Endodermal cell (in vitro differentiated cells): ENCODE measurements around the gene EFNA5. TPM values are rescaled to one million over a fixed set of nuclear protein-coding genes. Genes with fewer than 3 reads are reported as not detected.

Source experiments
- DNase-seq: peaks from one replicate; pipeline ENCODE4 v3.0.0-alpha.2; 2017
- H3K27ac ChIP-seq: 2 replicates; pipeline ENCODE4 v1.5.1; 2013; ENCODE audit warnings: mild to moderate bottlenecking, low read depth, low read length, moderate library complexity
- H3K27me3 ChIP-seq: 2 replicates; pipeline ENCODE4 v1.6.1; 2013; ENCODE audit warnings: mild to moderate bottlenecking, low read length, moderate library complexity; ENCODE audit not compliant: insufficient read depth, control insufficient read depth, poor library complexity, severe bottlenecking
- H3K36me3 ChIP-seq: 2 replicates; pipeline ENCODE4 v1.7.0; 2013; ENCODE audit warnings: mild to moderate bottlenecking, low read length, moderate library complexity; ENCODE audit not compliant: control insufficient read depth, insufficient read depth
- H3K4me1 ChIP-seq: one replicate; pipeline ENCODE4 v1.7.0; 2013; ENCODE audit warnings: low read length; ENCODE audit not compliant: control insufficient read depth, insufficient read depth
- H3K4me3 ChIP-seq: 2 replicates; pipeline ENCODE4 v1.5.1; 2013; ENCODE audit warnings: mild to moderate bottlenecking, low read length, moderate library complexity
- H3K9ac ChIP-seq: 2 replicates; pipeline ENCODE4 v1.6.1; 2013; ENCODE audit warnings: mild to moderate bottlenecking, low read length, moderate library complexity; ENCODE audit not compliant: poor library complexity, severe bottlenecking; ENCODE audit errors: extremely low read depth
- H3K9me3 ChIP-seq: 2 replicates; pipeline ENCODE4 v1.6.1; 2013; ENCODE audit warnings: mild to moderate bottlenecking, low read length, moderate library complexity; ENCODE audit not compliant: control insufficient read depth
- H3K27ac Mint-ChIP-seq: 2 replicates; pipeline ENCODE4 v1.8.0; 2020; ENCODE audit warnings: mixed read lengths
- H3K27me3 Mint-ChIP-seq: 2 replicates; pipeline ENCODE4 v1.8.0; 2021; ENCODE audit warnings: mild to moderate bottlenecking, mixed read lengths; ENCODE audit not compliant: insufficient read depth
- H3K36me3 Mint-ChIP-seq: 2 replicates; pipeline ENCODE4 v1.8.0; 2020; ENCODE audit warnings: low read depth, mixed read lengths
- H3K4me1 Mint-ChIP-seq: 2 replicates; pipeline ENCODE4 v1.8.0; 2020; ENCODE audit warnings: mixed read lengths
- H3K4me3 Mint-ChIP-seq: 2 replicates; pipeline ENCODE4 v1.8.0; 2020; ENCODE audit warnings: mild to moderate bottlenecking, moderate library complexity, mixed read lengths
- H3K9me3 Mint-ChIP-seq: 2 replicates; pipeline ENCODE4 v1.8.0; 2020; ENCODE audit warnings: mild to moderate bottlenecking, mixed read lengths
- CTCF ChIP-seq: fragments of 200-600 bp; sonication (generic); conservative IDR thresholded peaks from 2 replicates; pipeline ENCODE4 v1.5.0; 2021; ENCODE audit warnings: antibody characterized with exemption, mild to moderate bottlenecking
- WGBS, 2 experiments: methylation state at CpG; one replicate each; pipeline versions ENCODE4 v1.1.5 to v1.1.7; 2013; ENCODE audit warnings: missing lambda C conversion rate in 2 of 2, mixed read lengths in 1 of 2; ENCODE audit not compliant: insufficient coverage in 1 of 2, insufficient read length in 1 of 2; 5-methylcytosine and 5-hydroxymethylcytosine counted together
- total RNA-seq, 2 donors: library from RNA; stranded (reverse); fragmentation: NEBNext Ultra II Directional in 1 of 2; extraction: Animal tissue kit (Norgen Biotek cat#: 25700) in 1 of 2; gene quantifications; 2 replicates in 1 of 2; 3 replicates in 1 of 2; pipeline ENCODE4 v1.2.1, GENCODE V29; 2021

The EFNA5 gene
- total RNA-seq, 2 donors from 2014 or later: 53.3 to 63.1 TPM

GRCh38 chr5:107369622-107370021 is 301.1 kb downstream of the EFNA5 start:
- H3K36me3 ChIP-seq: no peaks in the 10 kb centered on the region
- H3K9ac ChIP-seq: no peak overlapping the region
- no peak overlapping the region for H3K27ac Mint-ChIP-seq
- H3K4me1 Mint-ChIP-seq: peaks cover 54% of the 10 kb centered on the region
- 92% methylated on average over 1 of the region's 1 CpG; no CpG with 5 or more reads in 1 of the 2 experiments for WGBS, 2 experiments
- no peaks in the 10 kb centered on the region for H3K27me3 Mint-ChIP-seq
- H3K36me3 Mint-ChIP-seq: no peaks in the 10 kb centered on the region
- H3K9me3 Mint-ChIP-seq: no peaks in the 10 kb centered on the region
- H3K4me3 ChIP-seq: no peak overlapping the region
- no peak for DNase-seq
- no peaks in the 10 kb centered on the region for H3K27me3 ChIP-seq
- no peak for TF ChIP-seq CTCF
- no peaks in the 10 kb centered on the region for H3K9me3 ChIP-seq
- no peak overlapping the region for H3K27ac ChIP-seq
- H3K4me1 ChIP-seq: peaks cover 14% of the 10 kb centered on the region
- no peak overlapping the region for H3K4me3 Mint-ChIP-seq

GRCh38 chr5:107368615-107369014 is 302.1 kb downstream of the EFNA5 start:
- no peak for DNase-seq
- H3K36me3 ChIP-seq: no peaks in the 10 kb centered on the region
- Mint-ChIP-seq H3K36me3 (no peaks in the 10 kb centered on the region), H3K4me1 (peaks cover 44% of the 10 kb centered on the region), H3K27ac (no peak overlapping the region), H3K9me3 (no peaks in the 10 kb centered on the region), H3K4me3 (no peak overlapping the region), H3K27me3 (no peaks in the 10 kb centered on the region)
- H3K4me3 ChIP-seq: no peak overlapping the region
- no peak overlapping the region for H3K27ac ChIP-seq
- no peak overlapping the region for H3K9ac ChIP-seq
- H3K27me3 ChIP-seq: no peaks in the 10 kb centered on the region
- 93 to 94% methylated on average over 4 to 7 of the region's 7 CpGs for WGBS, 2 experiments
- no peak for TF ChIP-seq CTCF
- no peaks in the 10 kb centered on the region for H3K9me3 ChIP-seq
- peaks cover 14% of the 10 kb centered on the region for H3K4me1 ChIP-seq

GRCh38 chr5:107367939-107368338 is 302.8 kb downstream of the EFNA5 start:
- no peaks in the 10 kb centered on the region for H3K27me3 ChIP-seq
- WGBS, 2 experiments: 92 to 100% methylated on average over 2 of the region's 2 CpGs
- H3K9ac ChIP-seq: no peak overlapping the region
- Mint-ChIP-seq H3K27me3 (no peaks in the 10 kb centered on the region), H3K4me1 (peaks cover 37% of the 10 kb centered on the region), H3K27ac (no peak overlapping the region), H3K9me3 (no peaks in the 10 kb centered on the region), H3K4me3 (no peak overlapping the region), H3K36me3 (no peaks in the 10 kb centered on the region)
- TF ChIP-seq CTCF: no peak
- H3K4me1 ChIP-seq: peaks cover 14% of the 10 kb centered on the region
- no peak overlapping the region for H3K4me3 ChIP-seq
- no peak for DNase-seq
- H3K27ac ChIP-seq: peak overlapping the region; percentile 49
- H3K36me3 ChIP-seq: no peaks in the 10 kb centered on the region
- no peaks in the 10 kb centered on the region for H3K9me3 ChIP-seq
